DOHH2 (cell line): ENCODE measurements around the gene FBXL17.

Experiments
- EZH2phosphoT487 ChIP-seq: fragments of 200-600 bp; sonication (generic); IDR thresholded peaks from 2 replicates; pipeline ENCODE4 v1.6.1; 2017; ENCODE audit warnings: borderline replicate concordance, mild to moderate bottlenecking, antibody characterized with exemption, low read length, moderate library complexity, mixed read lengths
- TF ChIP-seq, protein P1 (sequence below): fragments of 200-600 bp; sonication (generic); IDR thresholded peaks from one replicate; pipeline ENCODE4 v1.5.1; 2014; ENCODE audit warnings: antibody characterized with exemption, mild to moderate bottlenecking, low read depth, low read length; ENCODE audit not compliant: poor library complexity, severe bottlenecking

DNA sequence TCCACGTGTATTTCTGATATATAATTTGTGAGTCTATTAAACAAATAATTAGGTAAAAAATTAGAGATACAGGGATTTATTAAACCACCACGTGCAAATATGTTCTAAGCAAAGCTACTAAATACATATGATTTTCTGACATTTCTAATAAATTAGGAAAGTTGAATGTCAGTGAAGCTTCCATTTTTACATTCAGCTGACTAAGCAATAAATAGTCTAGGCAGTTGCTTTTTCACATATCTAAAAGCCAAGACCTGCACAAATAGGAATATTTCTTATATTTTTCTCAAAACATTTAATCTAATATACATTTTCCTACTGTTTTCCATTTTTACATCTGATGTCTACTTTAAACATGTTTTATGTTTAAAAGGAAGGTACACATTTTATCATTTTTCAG is 388.6 kb downstream of the FBXL17 start:
- TF ChIP-seq, protein P1, sequence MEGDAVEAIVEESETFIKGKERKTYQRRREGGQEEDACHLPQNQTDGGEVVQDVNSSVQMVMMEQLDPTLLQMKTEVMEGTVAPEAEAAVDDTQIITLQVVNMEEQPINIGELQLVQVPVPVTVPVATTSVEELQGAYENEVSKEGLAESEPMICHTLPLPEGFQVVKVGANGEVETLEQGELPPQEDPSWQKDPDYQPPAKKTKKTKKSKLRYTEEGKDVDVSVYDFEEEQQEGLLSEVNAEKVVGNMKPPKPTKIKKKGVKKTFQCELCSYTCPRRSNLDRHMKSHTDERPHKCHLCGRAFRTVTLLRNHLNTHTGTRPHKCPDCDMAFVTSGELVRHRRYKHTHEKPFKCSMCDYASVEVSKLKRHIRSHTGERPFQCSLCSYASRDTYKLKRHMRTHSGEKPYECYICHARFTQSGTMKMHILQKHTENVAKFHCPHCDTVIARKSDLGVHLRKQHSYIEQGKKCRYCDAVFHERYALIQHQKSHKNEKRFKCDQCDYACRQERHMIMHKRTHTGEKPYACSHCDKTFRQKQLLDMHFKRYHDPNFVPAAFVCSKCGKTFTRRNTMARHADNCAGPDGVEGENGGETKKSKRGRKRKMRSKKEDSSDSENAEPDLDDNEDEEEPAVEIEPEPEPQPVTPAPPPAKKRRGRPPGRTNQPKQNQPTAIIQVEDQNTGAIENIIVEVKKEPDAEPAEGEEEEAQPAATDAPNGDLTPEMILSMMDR: no peak
- no peak for TF ChIP-seq EZH2phosphoT487
